Liver (tissue), 9 donors: ENCODE measurements around the gene VSIR. TPM values are rescaled to one million over a fixed set of nuclear protein-coding genes. Genes with fewer than 3 reads are reported as not detected.
A peak's percentile ranks its signal among the peaks of the same experiment; 100 is the strongest.

Experiments used
- DNase-seq: peaks from one replicate; pipeline ENCODE4 v3.0.0-alpha.2; 2017; ENCODE audit warnings: low spot score
- H3K27ac ChIP-seq, 2 donors: one replicate each; pipeline ENCODE4 v1.7.0; 2013; ENCODE audit warnings: inconsistent platforms in 2 of 2, low read length in 2 of 2, control low read depth in 1 of 2, low read depth in 1 of 2, mild to moderate bottlenecking in 1 of 2
- H3K27me3 ChIP-seq, 4 donors: one replicate each; pipeline versions ENCODE4 v1.6.1 to v1.7.0; 2013; ENCODE audit warnings: low read length in 3 of 4, inconsistent platforms in 1 of 4, mild to moderate bottlenecking in 1 of 4, moderate library complexity in 1 of 4; ENCODE audit not compliant: control insufficient read depth in 4 of 4, insufficient read depth in 4 of 4
- H3K36me3 ChIP-seq, 4 donors: one replicate each; pipeline versions ENCODE4 v1.6.1 to v1.7.0; 2013; ENCODE audit warnings: low read length in 3 of 4, mild to moderate bottlenecking in 3 of 4, low read depth in 1 of 4, moderate library complexity in 1 of 4; ENCODE audit not compliant: control insufficient read depth in 4 of 4, insufficient read depth in 3 of 4
- H3K4me1 ChIP-seq, 4 donors: one replicate each; pipeline versions ENCODE4 v1.6.1 to v1.7.0; 2013; ENCODE audit warnings: low read length in 3 of 4, mild to moderate bottlenecking in 3 of 4, moderate library complexity in 1 of 4; ENCODE audit not compliant: control insufficient read depth in 4 of 4, insufficient read depth in 4 of 4
- H3K4me3 ChIP-seq, 3 donors: one replicate each; pipeline versions ENCODE4 v1.6.1 to v1.7.0; 2013; ENCODE audit warnings: low read length in 3 of 3, control low read depth in 1 of 3, low read depth in 1 of 3, mild to moderate bottlenecking in 1 of 3
- H3K9ac ChIP-seq, 2 donors: one replicate each; pipeline ENCODE4 v1.7.0; 2013; ENCODE audit warnings: low read length in 2 of 2, mild to moderate bottlenecking in 2 of 2, moderate library complexity in 2 of 2, control low read depth in 1 of 2, low read depth in 1 of 2
- H3K9me3 ChIP-seq, 4 donors: one replicate each; pipeline versions ENCODE4 v1.6.1 to v1.7.0; 2013; ENCODE audit warnings: low read length in 3 of 4; ENCODE audit not compliant: control insufficient read depth in 4 of 4
- CTCF ChIP-seq: fragments of 150-350 bp; IDR thresholded peaks from 2 replicates; pipeline ENCODE4 v1.5.1; 2017; ENCODE audit warnings: improper control_type of control experiment, low read depth, low read length; ENCODE audit not compliant: missing input control
- EGR1 ChIP-seq, 2 donors: IDR thresholded peaks; 2 replicates each; pipeline ENCODE4 v1.6.1; 2016 to 2018; ENCODE audit warnings: antibody characterized with exemption in 2 of 2, low read depth in 2 of 2
- FOXA1 ChIP-seq: IDR thresholded peaks from 2 replicates; pipeline ENCODE4 v1.6.1; 2016; ENCODE audit warnings: antibody characterized with exemption
- FOXA2 ChIP-seq: IDR thresholded peaks from 2 replicates; pipeline ENCODE4 v1.6.1; 2016; ENCODE audit warnings: antibody characterized with exemption
- GABPA ChIP-seq, 2 donors: IDR thresholded peaks in 1 of 2; conservative IDR thresholded peaks in 1 of 2; 2 replicates each; pipeline ENCODE4 v1.6.1; 2016; ENCODE audit warnings: antibody characterized with exemption in 2 of 2, mild to moderate bottlenecking in 1 of 2, moderate library complexity in 1 of 2
- HNF4A ChIP-seq, 2 donors: conservative IDR thresholded peaks; 2 replicates each; pipeline ENCODE4 v1.6.1; 2016; ENCODE audit warnings: antibody characterized with exemption in 2 of 2, mild to moderate bottlenecking in 2 of 2
- HNF4G ChIP-seq: IDR thresholded peaks from 2 replicates; pipeline ENCODE4 v1.6.1; 2016; ENCODE audit warnings: antibody characterized with exemption
- JUND ChIP-seq, 2 donors: IDR thresholded peaks; 2 replicates each; pipeline ENCODE4 v1.6.1; 2016; ENCODE audit warnings: antibody characterized with exemption in 2 of 2
- MAX ChIP-seq: IDR thresholded peaks from 2 replicates; pipeline ENCODE4 v1.6.1; 2016; ENCODE audit warnings: antibody characterized with exemption
- NR2F2 ChIP-seq: IDR thresholded peaks from 2 replicates; pipeline ENCODE4 v1.6.1; 2016; ENCODE audit warnings: antibody characterized with exemption
- REST ChIP-seq: IDR thresholded peaks from 2 replicates; pipeline ENCODE4 v1.6.1; 2016; ENCODE audit warnings: antibody characterized with exemption, mild to moderate bottlenecking
- RXRA ChIP-seq, 2 donors: IDR thresholded peaks; 2 replicates each; pipeline ENCODE4 v1.6.1; 2017 to 2018; ENCODE audit warnings: antibody characterized with exemption in 2 of 2, mild to moderate bottlenecking in 1 of 2
- SP1 ChIP-seq: IDR thresholded peaks from 2 replicates; pipeline ENCODE4 v1.6.1; 2018; ENCODE audit warnings: antibody characterized with exemption, mild to moderate bottlenecking
- TAF1 ChIP-seq: conservative IDR thresholded peaks from 2 replicates; pipeline ENCODE4 v1.6.1; 2016; ENCODE audit warnings: antibody characterized with exemption, mild to moderate bottlenecking
- YY1 ChIP-seq: IDR thresholded peaks from 2 replicates; pipeline ENCODE4 v1.6.1; 2016; ENCODE audit warnings: antibody characterized with exemption, mild to moderate bottlenecking
- WGBS: extraction: QIAGEN DNeasy Blood & Tissue Kit; methylation state at CpG from one replicate; pipeline ENCODE4 v1.1.7; 2013; 5-methylcytosine and 5-hydroxymethylcytosine counted together
- polyA plus RNA-seq, 2 donors: library from polyadenylated mRNA; stranded (reverse) in 1 of 2; unstranded in 1 of 2; fragments of 200-250 nt in 1 of 2; fragments of >200 nt in 1 of 2; fragmentation: Nextera tagmentation in 1 of 2; extraction: Ambion mirVana in 1 of 2; gene quantifications; one replicate each; pipeline versions ENCODE4 v1.2.1 to v1.2.3, GENCODE V29; 2013 to 2015
- total RNA-seq, 2 donors: library from RNA; depleted of rRNA; stranded (reverse); fragments of >200 nt; gene quantifications; one replicate each; pipeline ENCODE4 v1.2.3, GENCODE V29; 2014
- donor health status: healthy.
- donor health status: healthy.
- donor health status: healthy.
- donor health status: healthy.
- donor health status: healthy.

Gene VSIR
- total and polyA plus RNA-seq, 4 donors = 7.2 to 12.2 (median 10.8) TPM

GRCh38 chr10:71797533-71798307, 24.4 kb upstream of the VSIR start:
- Histone ChIP-seq H3K27me3 (no peaks in the 10 kb centered on the region), H3K27ac (no peak overlapping the region), H3K36me3 (no peaks in the 10 kb centered on the region), H3K9ac (no peak overlapping the region), H3K4me1 (peaks cover 0 to 8% (median 3%) of the 10 kb centered on the region in 4 donors), H3K4me3 (no peak overlapping the region), H3K9me3 (no peaks in the 10 kb centered on the region)
- TF ChIP-seq NR2F2 = peak; percentile 96
- TF ChIP-seq FOXA2 = no peak
- TF ChIP-seq EGR1 (IDR thresholded peaks at IDR 0.05; ENCODE audit: low read depth in 2 of 2) = no peak
- 72% methylated on average over 10 of the region's 10 CpGs for WGBS
- no peak for DNase-seq

GRCh38 chr10:71796749-71797405, 23.6 kb upstream of the VSIR start:
- no peak for DNase-seq
- no peaks in the 10 kb centered on the region for H3K27me3 ChIP-seq
- no peak overlapping the region for H3K9ac ChIP-seq
- peaks cover 0 to 8% (median 3%) of the 10 kb centered on the region in 4 donors for H3K4me1 ChIP-seq
- no peak overlapping the region for H3K27ac ChIP-seq
- no peaks in the 10 kb centered on the region for H3K9me3 ChIP-seq
- 90% methylated on average over 7 of the region's 7 CpGs for WGBS
- no peaks in the 10 kb centered on the region for H3K36me3 ChIP-seq
- no peak for TF ChIP-seq JUND (IDR thresholded peaks at IDR 0.05)
- TF ChIP-seq YY1 = no peak
- no peak for TF ChIP-seq SP1
- no peak for TF ChIP-seq FOXA1
- no peak for TF ChIP-seq REST
- TF ChIP-seq HNF4G = no peak
- TF ChIP-seq GABPA (IDR thresholded peaks at IDR 0.05 in 1 of 2, conservative IDR thresholded peaks at IDR 0.05 in 1 of 2) = no peak
- TF ChIP-seq MAX = no peak
- no peak for TF ChIP-seq TAF1
- TF ChIP-seq RXRA (IDR thresholded peaks at IDR 0.05) = no peak
- TF ChIP-seq HNF4A (conservative IDR thresholded peaks at IDR 0.05) = no peak
- no peak for TF ChIP-seq NR2F2
- no peak for TF ChIP-seq CTCF
- no peak for TF ChIP-seq EGR1 (IDR thresholded peaks at IDR 0.05; ENCODE audit: low read depth in 2 of 2)
- H3K4me3 ChIP-seq = no peak overlapping the region
